Measurements from ENCODE around the gene ICAM2. TPM values are rescaled to one million over a fixed set of nuclear protein-coding genes. Genes with fewer than 3 reads are reported as not detected.
A peak's percentile ranks its signal among the peaks of the same experiment; 100 is the strongest.
"Not testable (repeated sequence)": the region's sequence is repeated elsewhere in the genome, so short reads cannot be mapped to it uniquely, and the experiment has no call there.

Gene ICAM2
- total RNA-seq, 1 donor from 2014 or later: 55.7 TPM

DNA sequence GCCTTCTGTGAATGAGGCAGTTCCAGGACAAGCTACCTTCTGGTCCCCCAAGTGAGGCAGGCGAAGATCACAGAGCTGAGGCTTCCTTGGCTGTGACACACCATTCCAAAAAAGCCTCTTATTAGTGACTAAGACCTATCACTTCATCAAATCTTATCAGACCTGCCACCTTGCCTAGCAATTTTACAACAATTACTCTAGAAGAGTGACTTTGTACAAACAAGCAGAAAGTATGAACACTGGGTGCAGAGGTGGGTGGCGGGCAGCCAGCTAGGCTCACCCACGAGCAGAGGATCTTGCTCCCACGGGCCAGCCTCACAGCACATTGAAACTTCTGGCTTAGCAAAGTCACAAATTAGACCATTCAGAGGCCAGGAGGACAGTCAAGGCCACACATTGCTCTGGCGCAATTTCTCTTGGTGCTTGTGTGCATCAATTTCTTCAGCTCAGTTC, 2.2 kb upstream of the ICAM2 start:
- intact Hi-C loops (cut with DNase I): loop anchor here (10.0 kb wide), 1 partner anchor 108 kb away; the partner anchor contains the start of genes CSHL1 and GH1
- H3K27ac ChIP-seq: no peak overlapping the region
- H3K9me3 ChIP-seq: no peaks in the 10 kb centered on the region
- no peak overlapping the region for H3K4me3 ChIP-seq
- H3K27me3 ChIP-seq: no peaks in the 10 kb centered on the region
- H3K36me3 ChIP-seq: no peaks in the 10 kb centered on the region
- peaks cover 10% of the 10 kb centered on the region for H3K4me1 ChIP-seq
- peak in 1 of 2 donors; percentile 37 for DNase-seq (ENCODE audit: extremely low spot score in 2 of 2)
- TF ChIP-seq POLR2A (IDR thresholded peaks at IDR 0.05) (no peak), POLR2AphosphoS5 (IDR thresholded peaks at IDR 0.05; ENCODE audit: insufficient read depth in 1 of 2, low read depth in 1 of 2) (no peak)
- TF ChIP-seq, protein P1, sequence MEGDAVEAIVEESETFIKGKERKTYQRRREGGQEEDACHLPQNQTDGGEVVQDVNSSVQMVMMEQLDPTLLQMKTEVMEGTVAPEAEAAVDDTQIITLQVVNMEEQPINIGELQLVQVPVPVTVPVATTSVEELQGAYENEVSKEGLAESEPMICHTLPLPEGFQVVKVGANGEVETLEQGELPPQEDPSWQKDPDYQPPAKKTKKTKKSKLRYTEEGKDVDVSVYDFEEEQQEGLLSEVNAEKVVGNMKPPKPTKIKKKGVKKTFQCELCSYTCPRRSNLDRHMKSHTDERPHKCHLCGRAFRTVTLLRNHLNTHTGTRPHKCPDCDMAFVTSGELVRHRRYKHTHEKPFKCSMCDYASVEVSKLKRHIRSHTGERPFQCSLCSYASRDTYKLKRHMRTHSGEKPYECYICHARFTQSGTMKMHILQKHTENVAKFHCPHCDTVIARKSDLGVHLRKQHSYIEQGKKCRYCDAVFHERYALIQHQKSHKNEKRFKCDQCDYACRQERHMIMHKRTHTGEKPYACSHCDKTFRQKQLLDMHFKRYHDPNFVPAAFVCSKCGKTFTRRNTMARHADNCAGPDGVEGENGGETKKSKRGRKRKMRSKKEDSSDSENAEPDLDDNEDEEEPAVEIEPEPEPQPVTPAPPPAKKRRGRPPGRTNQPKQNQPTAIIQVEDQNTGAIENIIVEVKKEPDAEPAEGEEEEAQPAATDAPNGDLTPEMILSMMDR (IDR thresholded peaks at IDR 0.05): no peak

DNA sequence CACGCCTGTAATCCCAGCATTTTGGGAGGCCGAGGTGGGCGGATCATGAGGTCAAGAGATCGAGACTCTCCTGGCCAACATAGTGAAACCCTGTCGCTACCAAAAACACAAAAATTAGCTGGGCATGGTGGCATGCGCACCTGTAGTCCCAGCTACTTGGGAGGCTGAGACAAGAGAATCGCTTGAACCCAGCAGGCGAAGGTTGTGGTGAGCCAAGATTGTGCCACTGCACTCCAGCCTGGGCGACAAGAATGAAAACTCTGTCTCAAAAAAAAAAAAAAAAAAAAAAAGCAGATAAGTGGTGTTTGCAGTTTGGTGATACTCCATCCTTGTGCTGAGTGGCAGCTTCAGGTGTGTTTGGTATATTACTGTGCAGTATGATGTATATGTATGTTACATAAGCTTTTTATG, 877 bp downstream of the ICAM2 start:
- H3K4me1 ChIP-seq; H3K9me3 ChIP-seq; H3K36me3 ChIP-seq; intact Hi-C loops (cut with DNase I); H3K27me3 ChIP-seq; DNase-seq (ENCODE audit: extremely low spot score in 2 of 2): not testable (repeated sequence)
- Histone ChIP-seq H3K27ac (peak overlapping the region; percentile 75), H3K4me3 (peak overlapping the region in 1 of 2 donors; percentile 46)

DNA sequence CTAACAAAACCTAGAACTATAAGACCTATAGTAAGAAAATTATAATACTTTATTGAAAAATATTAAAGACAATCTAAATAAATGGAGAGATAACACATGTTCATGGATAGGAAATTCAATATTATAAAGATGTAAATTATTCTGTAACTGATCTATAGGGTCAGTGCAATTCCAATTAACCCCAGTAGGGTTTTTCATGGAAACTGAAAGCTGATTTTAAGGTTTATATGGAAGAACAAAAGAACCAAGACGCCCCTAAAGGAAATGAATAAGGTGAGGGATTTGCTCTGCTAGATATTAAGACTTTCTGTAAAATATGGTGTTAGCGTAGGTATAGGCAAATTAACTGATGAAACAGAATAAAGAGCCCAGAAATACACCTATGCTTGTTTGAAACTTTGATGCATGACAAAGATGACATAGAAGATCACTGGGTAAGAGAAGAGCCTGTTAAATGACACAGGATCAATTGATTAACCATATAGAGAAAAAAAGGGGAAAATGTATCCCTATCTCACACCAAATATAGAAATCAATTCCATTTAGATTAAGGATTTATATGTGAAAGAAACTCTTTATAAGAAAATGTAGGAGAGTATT, 3.0 kb downstream of the ICAM2 start:
- no peak overlapping the region for H3K27ac ChIP-seq
- no peak overlapping the region for H3K4me3 ChIP-seq
- no peak for DNase-seq (ENCODE audit: extremely low spot score in 2 of 2)
- H3K9me3 ChIP-seq: no peaks in the 10 kb centered on the region
- TF ChIP-seq, protein P1 (IDR thresholded peaks at IDR 0.05): no peak
- TF ChIP-seq POLR2AphosphoS5 (IDR thresholded peaks at IDR 0.05; ENCODE audit: insufficient read depth in 1 of 2, low read depth in 1 of 2): no peak
- TF ChIP-seq POLR2A (IDR thresholded peaks at IDR 0.05): no peak
- intact Hi-C loops (cut with DNase I): no loop called here
- H3K4me1 ChIP-seq: peaks cover 7% of the 10 kb centered on the region
- H3K36me3 ChIP-seq: no peaks in the 10 kb centered on the region
- no peaks in the 10 kb centered on the region for H3K27me3 ChIP-seq

DNA sequence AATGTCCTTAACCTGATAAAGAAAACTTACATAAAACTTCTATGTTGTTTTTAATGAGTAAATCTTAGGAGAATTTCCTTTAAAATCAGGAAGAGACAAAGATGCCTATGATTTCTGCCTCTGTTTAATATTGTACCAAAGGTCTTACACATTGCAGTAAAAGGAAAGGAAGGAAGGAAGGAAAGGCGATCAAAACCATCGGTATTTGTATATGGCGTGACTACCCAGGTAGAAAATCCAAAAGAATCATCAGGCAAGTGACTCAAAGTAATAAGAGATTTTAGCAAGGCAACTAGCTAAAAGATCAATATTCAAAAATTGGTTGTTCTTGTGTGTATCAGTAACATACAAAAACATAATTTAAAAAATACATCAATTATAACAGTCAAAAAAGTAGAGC, 3.5 kb downstream of the ICAM2 start:
- H3K27me3 ChIP-seq: no peaks in the 10 kb centered on the region
- H3K4me1 ChIP-seq: peaks cover 7% of the 10 kb centered on the region
- intact Hi-C loops (cut with DNase I): no loop called here
- no peak overlapping the region for H3K4me3 ChIP-seq
- no peak for TF ChIP-seq POLR2A (IDR thresholded peaks at IDR 0.05)
- TF ChIP-seq, protein P1 (IDR thresholded peaks at IDR 0.05): no peak
- TF ChIP-seq POLR2AphosphoS5 (IDR thresholded peaks at IDR 0.05; ENCODE audit: insufficient read depth in 1 of 2, low read depth in 1 of 2): no peak
- no peak overlapping the region for H3K27ac ChIP-seq
- H3K36me3 ChIP-seq: no peaks in the 10 kb centered on the region
- H3K9me3 ChIP-seq: no peaks in the 10 kb centered on the region
- DNase-seq (ENCODE audit: extremely low spot score in 2 of 2): no peak

DNA sequence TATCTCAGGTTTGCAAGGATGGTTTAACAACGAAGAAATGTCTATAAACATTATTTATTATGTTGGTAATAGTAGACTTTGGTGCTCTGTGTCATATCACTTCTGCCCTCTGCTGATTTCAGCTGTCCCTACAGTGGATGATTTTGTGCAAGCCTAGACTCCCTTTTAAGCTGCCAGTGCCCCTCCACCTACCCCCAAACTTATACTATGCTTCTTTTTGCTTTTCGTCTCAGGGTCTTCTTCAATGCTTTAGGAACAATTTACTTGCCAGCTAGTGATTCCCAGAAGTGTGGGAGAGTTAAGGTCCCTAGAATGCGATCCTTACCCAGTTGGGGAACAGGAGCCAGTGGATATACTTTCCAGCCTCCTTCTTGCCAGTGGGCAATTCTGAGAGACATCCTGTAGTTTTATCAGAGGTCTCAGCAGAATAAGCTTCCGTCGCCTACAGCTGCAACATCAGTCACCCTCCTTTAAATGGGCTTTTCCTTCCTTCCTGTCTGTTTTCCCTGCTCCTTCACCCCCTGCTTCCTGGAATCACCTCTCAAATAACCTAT, 4.1 kb downstream of the ICAM2 start:
- Histone ChIP-seq H3K27me3 (no peaks in the 10 kb centered on the region), H3K9me3 (no peaks in the 10 kb centered on the region), H3K27ac (no peak overlapping the region), H3K4me3 (no peak overlapping the region), H3K36me3 (no peaks in the 10 kb centered on the region), H3K4me1 (peaks cover 7% of the 10 kb centered on the region)
- intact Hi-C loops (cut with DNase I): no loop called here
- TF ChIP-seq POLR2A (IDR thresholded peaks at IDR 0.05): no peak
- TF ChIP-seq POLR2AphosphoS5 (IDR thresholded peaks at IDR 0.05; ENCODE audit: insufficient read depth in 1 of 2, low read depth in 1 of 2): no peak
- TF ChIP-seq, protein P1 (IDR thresholded peaks at IDR 0.05): no peak
- DNase-seq (ENCODE audit: extremely low spot score in 2 of 2): no peak

Data from vagina (tissue), 2 donors.